IPS-15b (cell line): Measurements from ENCODE around the gene RPGRIP1L.

ENCODE experiments used
- H3K27me3 ChIP-seq: one replicate; pipeline ENCODE4 v1.6.1; 2013; ENCODE audit warnings: low read length; ENCODE audit not compliant: control insufficient read depth, insufficient read depth
- H3K36me3 ChIP-seq: one replicate; pipeline ENCODE4 v1.6.1; 2013; ENCODE audit warnings: low read length; ENCODE audit not compliant: control insufficient read depth, insufficient read depth
- H3K4me1 ChIP-seq: one replicate; pipeline ENCODE4 v1.6.1; 2013; ENCODE audit warnings: mild to moderate bottlenecking, low read length; ENCODE audit not compliant: control insufficient read depth, insufficient read depth
- H3K4me3 ChIP-seq: one replicate; pipeline ENCODE4 v1.5.1; 2013; ENCODE audit warnings: low read depth, low read length
- H3K9ac ChIP-seq: one replicate; pipeline ENCODE4 v1.6.1; 2013; ENCODE audit warnings: low read depth, mild to moderate bottlenecking, low read length
- H3K9me3 ChIP-seq: one replicate; pipeline ENCODE4 v1.6.1; 2013; ENCODE audit warnings: mild to moderate bottlenecking, low read length; ENCODE audit not compliant: control insufficient read depth, insufficient read depth

RPGRIP1L gene

DNA sequence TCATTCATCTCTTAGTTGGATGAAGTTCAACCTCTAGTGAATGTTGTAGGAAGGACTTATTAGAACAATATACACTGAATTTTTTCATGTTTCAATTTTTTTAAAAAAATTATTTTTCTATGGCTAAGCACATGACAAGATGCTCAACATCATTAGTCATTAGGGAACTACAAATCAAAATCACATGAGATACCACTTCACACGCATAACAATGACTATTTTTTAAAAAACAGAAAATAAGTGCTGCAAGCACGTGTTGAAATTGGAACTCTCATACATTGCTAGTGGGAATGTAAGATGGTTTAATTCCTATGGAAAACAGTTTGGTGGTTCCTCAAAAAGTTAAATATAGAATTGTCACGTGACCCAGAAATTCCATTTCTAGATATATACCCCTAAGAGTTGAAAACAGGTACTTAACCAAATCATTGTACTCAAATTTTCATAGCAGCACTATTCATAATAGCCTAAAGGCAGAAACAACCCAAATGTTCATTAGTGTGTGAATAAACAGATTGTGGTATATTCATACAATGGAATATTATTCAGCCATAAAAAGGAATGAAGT lies 115.5 kb downstream of the RPGRIP1L start:
- no peaks in the 10 kb centered on the region for H3K9me3 ChIP-seq
- H3K36me3 ChIP-seq = no peaks in the 10 kb centered on the region
- H3K27me3 ChIP-seq = no peaks in the 10 kb centered on the region
- H3K9ac ChIP-seq = no peak overlapping the region
- H3K4me1 ChIP-seq = no peaks in the 10 kb centered on the region
- H3K4me3 ChIP-seq = no peak overlapping the region

DNA sequence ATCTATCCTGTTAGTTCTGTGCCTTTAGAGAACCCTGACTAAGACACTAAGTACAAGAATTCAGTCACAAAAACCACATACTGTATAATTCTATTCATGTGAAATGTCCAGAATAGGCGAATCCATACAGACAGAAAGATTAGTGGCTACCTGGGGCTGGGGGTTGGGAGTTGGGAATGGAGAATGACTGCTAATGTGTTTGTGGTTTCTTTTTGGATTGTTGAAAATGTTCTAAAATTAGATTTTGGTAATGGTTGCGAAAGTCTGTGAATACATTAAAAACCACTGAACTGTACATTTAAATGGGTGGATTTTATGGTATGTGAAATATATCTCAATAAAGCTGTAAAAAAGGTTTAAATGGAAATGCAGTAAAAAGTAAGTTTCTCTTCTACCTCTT lies 120.3 kb downstream of the RPGRIP1L start:
- H3K4me1 ChIP-seq = no peaks in the 10 kb centered on the region
- no peaks in the 10 kb centered on the region for H3K9me3 ChIP-seq
- no peak overlapping the region for H3K4me3 ChIP-seq
- no peaks in the 10 kb centered on the region for H3K27me3 ChIP-seq
- no peak overlapping the region for H3K9ac ChIP-seq
- H3K36me3 ChIP-seq = no peaks in the 10 kb centered on the region

DNA sequence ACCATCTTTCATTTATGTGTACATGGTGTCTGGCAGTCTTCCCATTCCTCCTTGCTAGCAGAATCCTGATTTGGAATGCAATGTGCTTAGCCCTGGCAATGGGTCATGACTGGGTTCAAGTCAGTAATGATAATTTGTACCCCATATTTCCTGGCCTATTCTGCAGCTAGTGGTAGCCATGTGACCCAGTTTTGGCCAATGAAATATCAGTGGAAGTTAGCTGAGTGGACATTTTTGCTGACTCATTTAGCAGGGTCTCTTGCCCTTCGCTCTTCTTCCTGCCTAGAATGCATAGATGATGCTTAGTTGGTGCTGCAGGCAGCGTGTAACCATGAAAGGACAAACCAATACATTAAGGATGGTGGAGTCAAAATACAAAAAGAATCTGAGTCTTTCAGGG lies 121.9 kb downstream of the RPGRIP1L start:
- H3K4me3 ChIP-seq = no peak overlapping the region
- H3K36me3 ChIP-seq = no peaks in the 10 kb centered on the region
- H3K4me1 ChIP-seq = no peaks in the 10 kb centered on the region
- no peaks in the 10 kb centered on the region for H3K9me3 ChIP-seq
- H3K9ac ChIP-seq = no peak overlapping the region
- H3K27me3 ChIP-seq = no peaks in the 10 kb centered on the region

DNA sequence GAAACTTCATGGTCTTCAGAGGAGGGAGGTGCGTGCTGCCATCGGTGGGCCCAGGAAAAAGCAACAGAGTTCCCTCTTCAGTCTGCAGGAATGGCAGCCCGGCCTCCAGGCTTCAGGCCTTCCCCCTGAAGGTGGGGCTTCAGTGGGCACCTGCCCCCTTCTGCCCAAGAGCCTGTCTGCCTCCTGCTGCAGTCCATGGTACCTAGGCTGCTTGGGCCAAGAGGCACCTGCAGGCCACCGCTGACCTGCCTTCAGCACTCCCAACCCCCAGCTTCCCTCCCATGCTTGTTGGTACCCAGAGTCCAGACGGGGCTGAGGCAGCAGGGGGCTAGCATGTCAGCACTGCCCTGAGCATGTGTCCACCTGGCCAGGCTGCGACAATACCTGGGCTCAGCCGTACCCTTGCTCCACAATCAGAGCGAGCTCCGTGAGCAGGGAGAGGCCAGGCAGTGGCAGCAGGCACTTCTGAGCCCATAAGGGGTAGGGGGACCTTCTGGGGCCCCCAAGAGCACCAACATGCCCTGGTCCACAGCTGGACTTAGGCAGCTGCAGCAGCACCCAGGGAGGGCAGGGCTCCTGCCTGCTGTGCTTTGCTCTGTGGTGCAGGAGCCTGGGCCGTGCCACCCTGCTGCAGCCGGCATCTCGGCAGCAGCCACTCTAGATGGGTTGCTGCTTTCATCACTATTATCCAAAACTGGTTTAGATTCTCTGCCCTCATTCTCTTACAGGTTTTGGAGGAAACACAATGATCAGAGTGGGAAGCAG lies 123.4 kb downstream of the RPGRIP1L start:
- Histone ChIP-seq H3K9ac (no peak overlapping the region), H3K9me3 (no peaks in the 10 kb centered on the region), H3K4me1 (no peaks in the 10 kb centered on the region), H3K36me3 (no peaks in the 10 kb centered on the region), H3K27me3 (no peaks in the 10 kb centered on the region), H3K4me3 (no peak overlapping the region)

- Histone ChIP-seq H3K4me3 (no peak overlapping the region), H3K4me1 (no peaks in the 10 kb centered on the region), H3K27me3 (no peaks in the 10 kb centered on the region), H3K9ac (no peak overlapping the region), H3K36me3 (no peaks in the 10 kb centered on the region), H3K9me3 (no peaks in the 10 kb centered on the region)
These were observed 126.8 kb downstream of the RPGRIP1L start for GRCh38 chr16:53576904-53577303.

DNA sequence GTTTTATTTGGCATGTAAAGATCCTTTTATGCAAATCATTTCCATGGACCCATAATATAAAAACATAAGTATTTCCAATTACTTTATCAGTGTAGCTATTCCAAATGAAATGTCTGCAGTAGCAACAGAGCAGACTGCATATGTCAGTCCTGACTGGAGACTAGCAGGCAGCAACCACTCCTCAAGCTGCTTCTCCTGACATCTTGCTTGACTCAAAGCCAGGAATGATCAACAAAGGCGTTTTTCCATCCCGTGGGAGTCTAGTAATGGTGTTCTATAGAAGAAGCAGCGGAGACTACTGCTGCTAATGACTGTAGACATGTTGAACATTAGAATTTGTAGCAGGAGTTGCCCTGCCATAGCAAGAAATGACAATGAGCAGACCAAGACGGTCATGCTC lies 127.4 kb downstream of the RPGRIP1L start:
- Histone ChIP-seq H3K4me3 (no peak overlapping the region), H3K9ac (no peak overlapping the region), H3K27me3 (no peaks in the 10 kb centered on the region), H3K9me3 (no peaks in the 10 kb centered on the region), H3K36me3 (no peaks in the 10 kb centered on the region), H3K4me1 (no peaks in the 10 kb centered on the region)

GRCh38 chr16:53571763-53572162 lies 131.9 kb downstream of the RPGRIP1L start:
- H3K4me1 ChIP-seq = no peaks in the 10 kb centered on the region
- H3K9ac ChIP-seq = no peak overlapping the region
- H3K4me3 ChIP-seq = no peak overlapping the region
- no peaks in the 10 kb centered on the region for H3K9me3 ChIP-seq
- H3K27me3 ChIP-seq = no peaks in the 10 kb centered on the region
- H3K36me3 ChIP-seq = no peaks in the 10 kb centered on the region

GRCh38 chr16:53566552-53567245 lies 137.0 kb downstream of the RPGRIP1L start:
- Histone ChIP-seq H3K9ac (no peak overlapping the region), H3K36me3 (no peaks in the 10 kb centered on the region), H3K4me3 (no peak overlapping the region), H3K4me1 (peaks cover 5% of the 10 kb centered on the region), H3K27me3 (no peaks in the 10 kb centered on the region), H3K9me3 (no peaks in the 10 kb centered on the region)

GRCh38 chr16:53565296-53565863 lies 138.3 kb downstream of the RPGRIP1L start:
- no peaks in the 10 kb centered on the region for H3K9me3 ChIP-seq
- no peak overlapping the region for H3K9ac ChIP-seq
- no peaks in the 10 kb centered on the region for H3K36me3 ChIP-seq
- no peak overlapping the region for H3K4me3 ChIP-seq
- H3K4me1 ChIP-seq = peaks cover 8% of the 10 kb centered on the region
- H3K27me3 ChIP-seq = no peaks in the 10 kb centered on the region

DNA sequence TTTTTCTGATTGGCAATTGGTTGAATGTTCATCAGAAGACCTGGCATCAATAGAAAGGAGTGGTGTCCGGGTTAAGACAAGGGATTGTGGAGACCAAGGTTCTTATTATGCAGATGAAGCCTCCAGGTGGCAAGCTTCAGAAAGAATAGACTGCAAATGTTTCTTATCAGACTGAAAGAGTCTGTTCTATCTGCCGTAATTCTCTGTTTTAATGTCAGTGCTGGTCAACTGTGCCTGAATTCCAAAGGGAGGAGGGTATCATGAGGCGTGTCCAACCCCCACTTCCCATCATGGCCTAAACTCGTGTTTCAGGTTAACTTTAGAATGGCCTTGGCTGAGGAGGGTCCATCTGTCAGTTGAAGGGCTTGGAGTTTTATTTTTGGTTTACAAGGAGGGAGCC lies 140.2 kb downstream of the RPGRIP1L start:
- Histone ChIP-seq H3K27me3 (no peaks in the 10 kb centered on the region), H3K9ac (no peak overlapping the region), H3K9me3 (no peaks in the 10 kb centered on the region), H3K4me1 (peaks cover 8% of the 10 kb centered on the region), H3K4me3 (no peak overlapping the region), H3K36me3 (no peaks in the 10 kb centered on the region)

GRCh38 chr16:53561101-53561888 lies 142.4 kb downstream of the RPGRIP1L start:
- H3K36me3 ChIP-seq = no peaks in the 10 kb centered on the region
- H3K9ac ChIP-seq = no peak overlapping the region
- no peaks in the 10 kb centered on the region for H3K9me3 ChIP-seq
- H3K4me1 ChIP-seq = peaks cover 8% of the 10 kb centered on the region
- H3K27me3 ChIP-seq = no peaks in the 10 kb centered on the region
- H3K4me3 ChIP-seq = no peak overlapping the region
